ENCODE data around the gene GIMD1.
"Not testable (repeated sequence)": the region's sequence is repeated elsewhere in the genome, so short reads cannot be mapped to it uniquely, and the experiment has no call there.

GIMD1 gene

GRCh38 chr4:106368678-106369077, at the start of gene GIMD1:
TSS of gene GIMD1 (minus strand) at chr4:106368778. CDS start at chr4:106367435, 1,343 bp downstream.
- DNase-seq, result no peak

GRCh38 chr4:106414366-106414765, 45.8 kb upstream of the GIMD1 start:
- no peak for DNase-seq

- DNase-seq, result no peak
Measured at GRCh38 chr4:106409901-106410889, 41.6 kb upstream of the GIMD1 start.

- DNase-seq, result not testable (repeated sequence)
Measured at GRCh38 chr4:106408004-106408403, 39.4 kb upstream of the GIMD1 start.

- no peak for DNase-seq
Measured at GRCh38 chr4:106401157-106401556, 32.6 kb upstream of the GIMD1 start.

- not testable (repeated sequence) for DNase-seq
Measured at GRCh38 chr4:106398898-106399297, 30.3 kb upstream of the GIMD1 start.

GRCh38 chr4:106395582-106395981, 27.0 kb upstream of the GIMD1 start:
- DNase-seq, result no peak

- no peak for DNase-seq
Measured at GRCh38 chr4:106385853-106386393, 17.3 kb upstream of the GIMD1 start.

GRCh38 chr4:106384878-106385277, 16.3 kb upstream of the GIMD1 start:
- DNase-seq, result no peak

GRCh38 chr4:106380179-106380578, 11.6 kb upstream of the GIMD1 start:
- DNase-seq, result no peak

GRCh38 chr4:106373026-106373425, 4.4 kb upstream of the GIMD1 start:
- no peak for DNase-seq

- DNase-seq, result no peak
Measured at GRCh38 chr4:106371161-106371560, 2.6 kb upstream of the GIMD1 start.

- DNase-seq, result no peak
Measured at GRCh38 chr4:106370214-106370613, 1.6 kb upstream of the GIMD1 start.

- no peak for DNase-seq
Measured at GRCh38 chr4:106369456-106370060, 980 bp upstream of the GIMD1 start.

- DNase-seq, result no peak
Measured at GRCh38 chr4:106367072-106367471, 1.5 kb downstream of the GIMD1 start.

- no peak for DNase-seq
Measured at GRCh38 chr4:106366026-106366425, 2.6 kb downstream of the GIMD1 start.

GRCh38 chr4:106365613-106366012, 3.0 kb downstream of the GIMD1 start:
- no peak for DNase-seq

GRCh38 chr4:106364282-106364681, 4.3 kb downstream of the GIMD1 start:
- DNase-seq, result no peak

- no peak for DNase-seq
Measured at GRCh38 chr4:106362086-106362825, 6.3 kb downstream of the GIMD1 start.

GRCh38 chr4:106358899-106359298, 9.7 kb downstream of the GIMD1 start:
- DNase-seq, result no peak

GRCh38 chr4:106355193-106355592, 13.4 kb downstream of the GIMD1 start:
- no peak for DNase-seq

GRCh38 chr4:106353786-106354185, 14.8 kb downstream of the GIMD1 start:
- no peak for DNase-seq

GRCh38 chr4:106351016-106351415, 17.6 kb downstream of the GIMD1 start:
- DNase-seq, result no peak

Measured in activated naive CD4-positive, alpha-beta T cell (primary cell).